Activated naive CD8-positive, alpha-beta T cell treated with anti-CD3 and anti-CD28 coated beads, Interleukin-2, amount 50 U/mL, for 24 hours (primary cell): Measurements from ENCODE around the gene PRKAA2.

Experiments used
- ATAC-seq: fragments of 150-1000 bp; cut with Tn5 transposase; one replicate; pipeline ENCODE4 v1.10.0; 2021
- DNase-seq: peaks from one replicate; pipeline ENCODE4 v3.0.0; 2021
- H3K27ac Mint-ChIP-seq: one replicate; pipeline ENCODE4 v1.8.0; 2021; ENCODE audit warnings: mild to moderate bottlenecking, mixed read lengths
- H3K27me3 Mint-ChIP-seq: one replicate; pipeline ENCODE4 v1.8.0; 2021; ENCODE audit warnings: mixed read lengths
- H3K36me3 Mint-ChIP-seq: one replicate; pipeline ENCODE4 v1.8.0; 2021; ENCODE audit warnings: low read depth, mixed read lengths
- H3K4me1 Mint-ChIP-seq: one replicate; pipeline ENCODE4 v1.8.0; 2021; ENCODE audit warnings: mixed read lengths
- H3K4me3 Mint-ChIP-seq: one replicate; pipeline ENCODE4 v1.8.0; 2021; ENCODE audit warnings: mild to moderate bottlenecking, moderate library complexity, mixed read lengths
- H3K9me3 Mint-ChIP-seq: one replicate; pipeline ENCODE4 v1.8.0; 2021; ENCODE audit warnings: mixed read lengths

The PRKAA2 gene

DNA sequence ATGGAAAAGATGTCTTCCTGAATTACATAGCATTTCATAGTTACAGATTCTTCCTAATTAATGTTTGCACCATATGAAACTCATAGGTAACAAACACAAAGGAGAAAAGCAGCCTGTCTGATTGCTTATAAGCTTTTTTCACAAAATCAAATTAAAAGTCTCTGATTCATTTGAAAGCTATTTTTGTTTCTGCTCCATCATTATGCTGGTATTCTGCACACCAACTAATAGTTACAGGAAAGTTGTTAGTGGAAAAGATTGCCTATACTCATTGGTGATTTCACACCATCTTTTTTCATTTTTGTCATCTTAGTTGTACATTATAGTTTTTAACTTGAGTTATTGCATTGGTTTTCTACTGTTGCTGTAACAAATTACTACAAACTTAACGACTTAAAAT, 70.0 kb downstream of the PRKAA2 start:
- DNase-seq (no peak), ATAC-seq (no peak)
- no peaks in the 10 kb centered on the region for H3K9me3 Mint-ChIP-seq
- no peaks in the 10 kb centered on the region for H3K4me1 Mint-ChIP-seq
- H3K4me3 Mint-ChIP-seq, result no peak overlapping the region
- H3K36me3 Mint-ChIP-seq, result no peaks in the 10 kb centered on the region
- H3K27me3 Mint-ChIP-seq, result peaks cover 9% of the 10 kb centered on the region
- H3K27ac Mint-ChIP-seq, result no peak overlapping the region

GRCh38 chr1:56719171-56719570, 74.1 kb downstream of the PRKAA2 start:
- no peaks in the 10 kb centered on the region for H3K9me3 Mint-ChIP-seq
- DNase-seq, result no peak
- no peak for ATAC-seq

GRCh38 chr1:56726706-56727105, 81.6 kb downstream of the PRKAA2 start:
- DNase-seq (no peak), ATAC-seq (no peak)
- H3K27me3 Mint-ChIP-seq, result peaks cover 20% of the 10 kb centered on the region
- no peak overlapping the region for H3K27ac Mint-ChIP-seq
- H3K4me3 Mint-ChIP-seq, result no peak overlapping the region
- no peaks in the 10 kb centered on the region for H3K36me3 Mint-ChIP-seq
- H3K4me1 Mint-ChIP-seq, result no peaks in the 10 kb centered on the region
- H3K9me3 Mint-ChIP-seq, result peaks cover 3% of the 10 kb centered on the region

More at GRCh38 chr1:56719171-56719570, 74.1 kb downstream of the PRKAA2 start:
- Mint-ChIP-seq H3K4me1 (no peaks in the 10 kb centered on the region), H3K27ac (no peak overlapping the region), H3K27me3 (peaks cover 9% of the 10 kb centered on the region), H3K36me3 (no peaks in the 10 kb centered on the region), H3K4me3 (no peak overlapping the region)

- Mint-ChIP-seq H3K4me3 (no peak overlapping the region), H3K36me3 (no peaks in the 10 kb centered on the region), H3K4me1 (no peaks in the 10 kb centered on the region), H3K27me3 (peaks cover 17% of the 10 kb centered on the region), H3K9me3 (peaks cover 3% of the 10 kb centered on the region), H3K27ac (no peak overlapping the region)
- no peak for ATAC-seq
- no peak for DNase-seq
These were observed 83.8 kb downstream of the PRKAA2 start for GRCh38 chr1:56728964-56729363.

DNA sequence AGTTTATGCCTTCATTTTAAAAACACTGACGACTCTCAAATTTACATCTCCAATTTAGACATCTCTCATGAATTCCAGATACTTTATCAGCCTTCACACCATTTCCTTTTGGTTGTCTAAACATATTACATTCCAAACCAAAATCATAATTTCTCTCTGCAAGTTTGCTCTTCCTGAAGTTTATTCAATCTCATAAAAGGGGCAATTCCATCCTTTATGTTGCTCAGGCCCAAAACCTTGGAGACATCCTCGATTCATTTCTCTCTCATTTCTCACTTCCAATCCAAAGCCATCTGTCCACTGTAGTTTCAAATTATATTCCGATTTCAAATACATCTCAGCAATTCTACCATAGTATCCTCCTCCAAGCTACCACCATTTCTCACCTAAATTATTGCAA, 100.1 kb downstream of the PRKAA2 start:
- Mint-ChIP-seq H3K36me3 (no peaks in the 10 kb centered on the region), H3K27me3 (peaks cover 7% of the 10 kb centered on the region), H3K4me1 (no peaks in the 10 kb centered on the region), H3K27ac (no peak overlapping the region), H3K4me3 (no peak overlapping the region), H3K9me3 (no peaks in the 10 kb centered on the region)
- no peak for ATAC-seq
- DNase-seq, result no peak

GRCh38 chr1:56754708-56755479, 109.8 kb downstream of the PRKAA2 start:
- H3K4me1 Mint-ChIP-seq, result peaks cover 2% of the 10 kb centered on the region
- H3K27ac Mint-ChIP-seq, result no peak overlapping the region
- no peaks in the 10 kb centered on the region for H3K36me3 Mint-ChIP-seq
- H3K9me3 Mint-ChIP-seq, result no peaks in the 10 kb centered on the region
- no peak overlapping the region for H3K4me3 Mint-ChIP-seq
- H3K27me3 Mint-ChIP-seq, result peaks cover 13% of the 10 kb centered on the region
- ATAC-seq (no peak), DNase-seq (no peak)

DNA sequence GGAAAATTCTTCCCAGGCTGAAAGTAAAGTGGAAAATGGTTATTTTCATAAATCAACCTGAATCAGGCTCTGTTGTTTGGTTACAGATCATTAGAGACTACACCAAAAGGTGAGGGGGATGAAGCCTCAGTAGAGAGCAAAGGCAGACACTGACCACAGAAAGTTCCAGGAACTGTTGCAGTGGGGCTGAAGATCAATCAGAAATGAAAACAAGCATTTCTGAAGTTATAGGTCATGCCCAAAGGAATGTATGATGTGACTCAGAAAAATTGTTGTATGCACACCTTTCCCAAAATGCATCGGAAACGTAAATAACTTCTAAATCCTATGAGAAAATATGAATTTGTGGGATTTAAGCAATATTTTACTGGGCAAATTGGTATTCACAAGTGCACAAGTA, 110.8 kb downstream of the PRKAA2 start:
- no peak overlapping the region for H3K27ac Mint-ChIP-seq
- peaks cover 2% of the 10 kb centered on the region for H3K4me1 Mint-ChIP-seq
- ATAC-seq, result no peak
- H3K27me3 Mint-ChIP-seq, result peaks cover 11% of the 10 kb centered on the region
- no peak overlapping the region for H3K4me3 Mint-ChIP-seq
- no peak for DNase-seq
- H3K9me3 Mint-ChIP-seq, result no peaks in the 10 kb centered on the region
- no peaks in the 10 kb centered on the region for H3K36me3 Mint-ChIP-seq

DNA sequence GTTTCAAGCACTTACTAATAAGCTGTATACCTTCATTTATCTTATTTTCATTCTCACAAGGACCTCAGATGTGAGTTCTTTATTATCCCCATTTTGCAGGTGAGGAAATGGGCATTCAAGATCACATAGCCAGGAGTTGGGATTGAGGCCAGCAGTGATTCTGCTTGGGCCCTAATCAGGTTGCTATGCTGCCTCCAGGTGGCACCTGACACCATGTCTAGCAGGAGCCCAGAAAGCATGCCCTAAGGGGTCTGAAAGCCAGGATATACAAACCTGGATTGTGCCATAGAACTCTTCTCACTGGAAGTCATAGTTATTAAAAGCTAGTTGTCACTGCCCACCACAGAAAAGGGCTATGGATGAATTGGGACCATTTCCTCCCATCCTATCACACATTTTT, 113.0 kb downstream of the PRKAA2 start:
- H3K27ac Mint-ChIP-seq, result no peak overlapping the region
- DNase-seq, result no peak
- no peaks in the 10 kb centered on the region for H3K9me3 Mint-ChIP-seq
- peaks cover 2% of the 10 kb centered on the region for H3K4me1 Mint-ChIP-seq
- H3K27me3 Mint-ChIP-seq, result peaks cover 7% of the 10 kb centered on the region
- no peaks in the 10 kb centered on the region for H3K36me3 Mint-ChIP-seq
- no peak overlapping the region for H3K4me3 Mint-ChIP-seq
- ATAC-seq, result no peak

DNA sequence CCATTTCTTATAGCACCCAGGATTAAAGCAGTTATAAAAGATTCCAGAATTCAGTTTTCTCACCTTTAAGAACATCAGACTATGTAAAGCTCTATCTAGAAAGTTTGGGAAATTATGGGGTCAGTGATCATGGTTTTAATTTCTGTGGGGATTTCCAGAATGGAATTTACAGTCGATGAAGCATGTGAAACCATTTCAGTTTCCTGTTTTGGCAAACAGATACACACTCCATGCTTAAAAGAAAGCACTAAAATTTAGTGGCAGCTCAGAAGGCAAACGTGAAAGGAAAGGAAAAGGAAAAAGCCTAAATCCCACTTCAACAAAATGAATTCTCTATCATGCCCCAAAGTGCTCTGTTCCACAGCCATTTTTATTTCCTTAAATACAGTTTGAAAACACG, 113.7 kb downstream of the PRKAA2 start:
- DNase-seq (no peak), ATAC-seq (no peak)
- H3K4me3 Mint-ChIP-seq, result no peak overlapping the region
- no peaks in the 10 kb centered on the region for H3K9me3 Mint-ChIP-seq
- peaks cover 7% of the 10 kb centered on the region for H3K27me3 Mint-ChIP-seq
- H3K4me1 Mint-ChIP-seq, result peaks cover 2% of the 10 kb centered on the region
- no peaks in the 10 kb centered on the region for H3K36me3 Mint-ChIP-seq
- no peak overlapping the region for H3K27ac Mint-ChIP-seq
